ENCODE measurements around the gene LARGE1.
"Not testable (repeated sequence)": the region's sequence is repeated elsewhere in the genome, so short reads cannot be mapped to it uniquely, and the experiment has no call there.

The LARGE1 gene

GRCh38 chr22:33883961-33884808, 36.1 kb downstream of the LARGE1 start:
- no peak for DNase-seq (ENCODE audit: low read depth)

- DNase-seq (ENCODE audit: low read depth): no peak
Observed at GRCh38 chr22:33883561-33883960, 36.7 kb downstream of the LARGE1 start.

DNA sequence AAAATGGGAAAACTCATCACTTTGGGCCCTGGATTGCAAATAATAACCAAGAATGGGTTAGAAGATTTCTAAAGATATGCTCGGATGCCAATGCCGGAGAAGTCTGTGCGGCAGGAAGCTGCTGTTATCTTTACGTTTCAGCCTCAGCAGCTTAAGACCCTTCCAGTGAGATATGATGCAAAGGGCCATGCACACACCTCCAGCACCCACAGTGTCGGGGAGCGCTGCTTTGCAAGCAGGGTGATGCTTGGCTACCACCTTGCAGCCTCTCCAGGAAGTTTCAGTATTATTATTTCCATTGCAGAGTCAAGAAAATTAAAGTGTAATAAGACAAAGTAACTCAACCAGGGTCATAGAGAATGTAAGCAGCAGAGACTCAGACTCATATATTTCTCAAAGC, 37.3 kb downstream of the LARGE1 start:
- no peak for DNase-seq (ENCODE audit: low read depth)

DNA sequence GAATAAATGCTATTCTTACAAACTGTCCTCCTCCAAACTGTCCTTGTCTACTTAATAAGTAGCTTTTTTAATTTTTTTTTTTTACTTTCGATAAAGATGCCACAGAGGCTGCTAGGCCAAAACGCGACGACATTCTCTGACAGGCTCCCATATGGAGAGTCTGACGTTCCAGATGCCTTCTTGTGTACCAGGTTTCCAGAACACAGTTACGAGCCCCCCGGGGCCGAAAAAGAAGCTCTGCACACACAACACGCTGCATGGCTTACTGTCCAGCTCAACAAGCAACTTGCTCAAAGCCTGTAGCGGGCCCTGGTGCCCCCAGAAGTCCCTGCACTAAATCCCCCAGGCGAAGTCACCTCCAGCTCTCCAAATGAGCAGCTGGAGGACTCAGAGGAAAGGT, 39.3 kb downstream of the LARGE1 start:
- DNase-seq (ENCODE audit: low read depth): no peak

DNA sequence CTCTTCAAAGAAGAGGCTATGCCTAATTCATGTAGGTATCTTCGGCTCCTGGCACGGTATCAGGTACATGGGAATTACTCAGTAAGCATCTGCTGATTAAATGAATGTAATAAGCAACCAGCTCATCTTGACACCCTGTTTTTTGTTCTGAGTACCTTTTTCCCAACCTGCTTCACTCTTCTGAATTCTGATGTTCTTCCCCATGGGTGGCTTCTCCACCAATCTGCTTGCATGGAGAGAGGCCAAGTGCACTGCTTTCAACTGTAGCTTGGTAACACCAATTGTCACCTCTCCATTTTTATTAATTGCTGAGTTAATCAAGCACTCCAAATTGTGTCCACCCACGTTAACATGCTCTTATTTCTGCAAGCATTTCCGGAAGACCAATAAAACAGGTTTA, 40.5 kb downstream of the LARGE1 start:
- no peak for DNase-seq (ENCODE audit: low read depth)

DNA sequence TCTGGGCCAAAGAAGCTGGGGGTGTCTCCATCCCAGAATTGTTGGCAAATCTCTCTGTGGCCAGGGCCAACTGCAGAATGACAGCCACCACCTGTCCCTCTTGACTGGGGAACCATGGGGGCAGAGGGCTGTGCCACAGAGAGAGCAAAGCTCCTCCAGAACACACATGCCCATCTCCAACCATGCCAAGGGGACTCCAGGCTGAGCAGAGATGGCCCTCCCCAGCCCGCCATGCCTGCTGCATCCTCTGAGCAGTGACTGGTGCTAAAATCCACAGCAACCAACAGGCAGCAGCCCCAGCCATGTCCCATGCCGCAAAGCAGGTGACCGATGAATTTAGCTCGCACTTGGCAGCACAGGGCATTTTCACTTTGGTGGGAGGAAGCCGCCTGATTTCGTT, 45.0 kb downstream of the LARGE1 start:
- DNase-seq (ENCODE audit: low read depth): no peak

DNA sequence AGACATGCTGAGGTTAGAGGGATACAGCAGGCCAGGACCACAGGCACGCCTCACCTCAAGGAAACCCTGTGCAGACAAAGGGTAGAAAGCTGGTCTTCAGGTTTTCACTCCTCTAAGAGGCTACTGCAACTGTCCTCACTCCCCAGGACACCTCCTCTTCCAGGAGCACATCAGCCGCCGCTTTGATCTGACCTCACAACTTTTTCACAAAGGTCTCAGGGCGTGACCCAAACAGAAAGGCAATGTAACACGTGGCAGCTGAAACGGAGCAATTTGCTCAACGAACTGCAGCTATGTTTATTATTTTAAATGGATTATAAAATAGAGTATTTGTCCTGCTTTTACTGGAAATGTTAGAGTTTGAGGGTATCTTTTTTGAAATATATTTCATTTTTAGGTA, 46.1 kb downstream of the LARGE1 start:
- no peak for DNase-seq (ENCODE audit: low read depth)

- DNase-seq (ENCODE audit: low read depth): no peak
Observed at GRCh38 chr22:33873666-33874065, 46.6 kb downstream of the LARGE1 start.

DNA sequence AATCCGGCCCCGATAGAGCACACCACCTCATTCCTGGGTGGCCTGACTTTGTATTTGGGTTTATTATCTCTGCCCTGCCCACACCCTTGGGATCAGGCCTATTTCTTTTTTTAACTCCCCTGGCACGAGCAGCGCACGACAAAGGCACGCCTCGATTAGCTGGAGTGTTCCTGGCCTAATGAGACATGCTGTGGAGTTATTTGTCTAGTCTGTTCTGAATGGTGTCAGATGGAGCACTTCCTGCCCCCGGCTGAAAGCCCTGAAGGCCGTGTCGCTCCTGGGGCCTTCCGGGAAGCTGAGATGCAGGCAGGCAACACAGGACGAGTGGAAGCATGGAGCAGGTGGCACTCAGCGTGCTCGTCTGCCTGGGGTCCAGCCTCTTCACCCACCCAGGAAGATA, 47.1 kb downstream of the LARGE1 start:
- DNase-seq (ENCODE audit: low read depth): no peak

DNA sequence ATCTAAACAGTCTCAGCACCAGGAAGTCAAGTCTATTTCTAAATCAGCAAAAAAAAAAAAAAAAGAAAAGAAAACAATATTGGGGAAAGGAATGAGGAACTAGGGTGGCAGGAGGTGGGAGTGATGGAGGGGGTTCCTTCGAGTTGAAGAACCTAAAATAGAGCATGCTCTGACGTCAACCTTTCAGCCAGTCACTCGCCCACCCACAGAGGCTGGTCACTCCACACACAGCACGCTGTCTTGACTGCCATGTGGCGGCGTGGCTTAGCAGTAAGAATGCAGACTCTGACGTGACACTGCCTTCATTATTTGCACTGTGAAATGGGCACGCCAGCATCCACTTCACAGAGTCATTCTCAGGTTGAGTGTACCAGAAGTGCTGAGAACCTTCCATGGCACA, 48.3 kb downstream of the LARGE1 start:
- no peak for DNase-seq (ENCODE audit: low read depth)

DNA sequence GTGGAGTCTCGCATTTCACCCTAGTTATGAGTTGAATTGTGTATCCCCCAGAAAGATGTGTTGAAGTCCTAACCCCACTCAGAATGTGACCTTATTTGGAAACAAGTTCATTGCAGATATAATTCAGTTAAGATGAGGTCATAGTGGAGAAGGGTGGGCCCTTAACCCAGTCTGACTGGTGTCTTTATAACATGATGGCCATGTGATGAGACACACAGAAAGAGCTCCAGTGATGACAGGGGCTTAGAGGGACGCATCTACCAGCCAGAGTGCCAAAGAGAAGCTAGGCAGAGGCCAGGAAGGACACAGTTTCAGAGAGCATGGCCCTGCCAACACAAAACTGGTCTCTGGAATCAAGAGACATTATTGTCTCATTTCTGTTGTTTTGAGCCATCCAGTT, 50.3 kb downstream of the LARGE1 start:
- DNase-seq (ENCODE audit: low read depth): no peak

- DNase-seq (ENCODE audit: low read depth): no peak
Observed at GRCh38 chr22:33867971-33868370, 52.3 kb downstream of the LARGE1 start.

DNA sequence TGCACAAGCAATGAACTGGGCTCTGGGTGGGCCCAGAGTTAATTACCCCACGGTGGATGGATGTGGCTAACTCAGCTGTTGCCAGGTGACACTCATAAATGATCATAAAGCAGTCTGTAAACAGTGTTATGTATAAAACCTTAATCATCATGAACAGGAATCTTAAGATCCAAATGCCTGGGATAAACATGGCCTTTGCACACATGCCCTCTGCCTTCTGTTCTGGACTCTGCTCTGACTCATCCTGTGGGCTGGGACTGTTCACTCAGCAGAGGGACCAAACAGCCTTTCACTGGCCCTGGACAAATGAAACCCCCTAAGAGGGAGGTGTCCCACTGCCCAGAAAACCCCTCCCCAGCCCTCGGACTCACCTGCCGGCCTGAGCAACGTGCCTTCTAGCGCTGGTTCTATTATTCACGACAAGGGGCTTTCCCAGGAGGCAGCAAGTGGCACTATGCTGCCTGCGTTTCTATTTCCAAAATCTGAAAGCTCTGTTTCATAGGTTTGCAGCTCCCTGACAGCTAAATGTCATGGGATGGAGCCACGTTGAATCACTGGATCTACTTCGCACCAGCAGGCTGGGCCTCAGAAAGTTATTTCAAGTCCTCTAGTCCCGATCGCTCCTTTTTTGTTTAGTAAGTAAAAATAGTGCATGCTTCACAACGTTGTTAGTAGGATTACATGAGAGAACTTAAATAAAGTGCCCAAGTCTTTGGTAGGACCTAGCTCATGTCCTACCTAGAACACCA, 53.0 kb downstream of the LARGE1 start:
- DNase-seq (ENCODE audit: low read depth): peak; percentile 47

DNA sequence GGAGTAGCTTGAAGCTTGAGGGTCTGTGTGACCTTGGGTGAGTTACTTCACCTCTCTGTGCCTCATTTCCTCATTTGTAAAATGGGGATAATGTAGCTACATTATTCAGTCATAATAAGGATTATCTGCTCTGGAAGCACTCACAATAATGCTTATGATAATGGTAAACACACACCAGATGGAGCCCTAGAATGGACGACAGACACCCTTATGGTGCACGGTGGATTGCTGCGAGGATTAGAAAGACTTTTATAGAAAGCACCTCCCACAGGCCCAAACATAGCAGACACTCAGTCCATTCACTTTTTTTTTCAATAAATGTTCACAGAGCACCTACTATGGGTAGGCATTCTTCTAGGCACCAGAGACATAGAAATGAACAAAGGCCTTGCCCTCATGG, 53.8 kb downstream of the LARGE1 start:
- DNase-seq (ENCODE audit: low read depth): no peak

DNA sequence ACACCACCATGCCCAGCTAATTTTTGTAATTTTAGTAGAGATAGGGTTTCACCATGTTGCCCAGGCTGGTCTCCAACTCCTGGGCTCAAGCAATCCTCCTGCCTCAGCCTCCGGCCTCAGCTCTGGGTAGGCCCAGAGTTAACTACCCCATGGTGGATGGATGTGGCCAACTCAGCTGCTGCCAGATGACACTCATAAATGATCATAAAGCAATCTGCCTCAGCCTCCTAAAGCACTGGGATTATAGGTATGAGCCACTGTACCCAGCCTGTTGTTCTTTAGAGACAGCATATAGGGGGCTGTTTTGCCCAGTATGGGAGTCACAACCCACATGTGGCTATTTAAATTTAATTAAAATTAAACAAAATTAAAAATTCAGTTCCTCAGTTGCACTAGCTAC, 54.3 kb downstream of the LARGE1 start:
- DNase-seq (ENCODE audit: low read depth): no peak

- DNase-seq (ENCODE audit: low read depth): no peak
Observed at GRCh38 chr22:33865248-33865647, 55.0 kb downstream of the LARGE1 start.

DNA sequence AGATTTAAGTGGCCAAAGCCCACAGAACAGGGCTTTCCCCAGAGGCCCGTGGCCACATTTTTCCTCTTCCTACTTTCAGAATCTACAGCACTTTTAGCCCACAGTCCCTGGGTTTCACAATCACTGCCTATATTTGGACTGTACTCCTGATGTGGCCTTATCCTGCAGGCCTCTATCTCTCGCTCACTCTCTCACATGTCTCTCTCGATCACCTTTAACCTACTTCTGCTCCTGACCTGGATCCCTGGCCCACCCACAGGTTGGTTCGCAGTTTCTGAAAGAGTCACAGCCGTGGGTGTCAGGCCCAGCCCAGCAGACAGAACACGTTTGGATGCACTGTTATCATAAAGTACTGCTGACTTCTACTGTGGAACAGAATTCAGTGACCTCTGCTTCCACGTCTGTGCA, 55.5 kb downstream of the LARGE1 start:
- no peak for DNase-seq (ENCODE audit: low read depth)

GRCh38 chr22:33861216-33861875, 58.9 kb downstream of the LARGE1 start:
- no peak for DNase-seq (ENCODE audit: low read depth)

DNA sequence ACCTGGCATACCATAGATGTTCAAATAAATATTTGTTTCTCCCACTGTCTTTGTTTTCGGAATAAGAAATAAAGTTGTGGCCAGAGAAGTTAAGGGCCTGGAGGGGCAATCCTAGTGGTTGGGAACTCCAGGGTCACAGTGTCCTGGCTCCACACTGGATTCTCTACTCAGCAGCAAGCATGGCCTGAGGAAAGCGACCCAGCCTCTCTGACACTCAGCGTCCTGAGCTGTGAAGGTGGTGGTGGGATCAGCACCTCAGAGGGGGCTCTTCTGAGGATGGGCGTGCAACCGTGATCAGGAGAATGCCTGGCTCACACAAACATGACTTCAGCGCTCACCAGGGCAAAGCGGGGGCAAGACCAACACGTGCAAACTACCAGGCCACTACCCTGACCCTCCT, 59.9 kb downstream of the LARGE1 start:
- DNase-seq (ENCODE audit: low read depth): no peak

GRCh38 chr22:33859311-33859710, 61.0 kb downstream of the LARGE1 start:
- DNase-seq (ENCODE audit: low read depth): no peak

DNA sequence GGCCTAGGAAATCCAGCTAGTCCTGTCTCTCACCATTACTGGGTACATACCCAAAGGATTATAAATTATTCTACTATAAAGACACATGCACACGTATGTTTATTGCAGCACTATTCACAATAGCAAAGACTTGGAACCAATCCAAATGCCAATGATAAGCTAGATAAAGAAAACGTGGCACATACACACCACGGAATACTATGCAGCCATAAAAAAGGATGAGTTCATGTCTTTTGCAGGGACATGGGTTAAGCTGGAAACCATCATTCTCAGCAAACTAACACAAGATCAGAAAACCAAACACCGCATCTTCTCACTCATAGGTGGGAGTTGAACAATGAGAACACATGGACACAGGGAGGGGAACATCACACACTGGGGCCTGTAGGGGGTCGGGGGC, 61.6 kb downstream of the LARGE1 start:
- DNase-seq (ENCODE audit: low read depth): not testable (repeated sequence)

DNA sequence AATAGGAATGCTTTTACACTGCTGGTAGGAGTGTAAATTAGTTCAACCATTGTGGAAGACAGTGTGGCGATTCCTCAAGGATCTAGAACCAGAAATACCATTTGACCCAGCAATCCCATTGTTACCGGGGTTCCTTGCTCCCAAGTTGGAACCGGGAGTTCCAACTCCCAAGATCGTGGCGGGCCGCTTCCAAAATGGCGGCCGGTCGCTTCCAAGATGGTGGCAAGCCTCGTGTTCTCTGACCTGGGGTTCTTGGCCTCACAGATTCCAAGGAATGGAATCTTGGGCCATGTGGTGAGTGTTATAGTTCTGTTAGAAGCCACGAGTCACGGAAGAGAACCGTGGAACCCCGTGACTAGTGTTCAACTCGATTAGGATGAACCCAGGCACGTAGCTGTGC, 62.5 kb downstream of the LARGE1 start:
- not testable (repeated sequence) for DNase-seq (ENCODE audit: low read depth)

- DNase-seq (ENCODE audit: low read depth): no peak
Observed at GRCh38 chr22:33854724-33855123, 65.6 kb downstream of the LARGE1 start.

Measured in stromal cell of bone marrow (primary cell).